Measurements from ENCODE around the gene JPT1.

JPT1 gene

GRCh38 chr17:75108193-75108592 is 46.1 kb downstream of the JPT1 start:
- Histone ChIP-seq H3K9ac (ENCODE audit: low read depth, low read length) (no peak overlapping the region), H3K9me3 (ENCODE audit: insufficient read depth, low read length, severe bottlenecking) (no peaks in the 10 kb centered on the region), H3K4me2 (ENCODE audit: insufficient read depth, low read length) (no peak overlapping the region), H3K79me2 (ENCODE audit: insufficient read depth, low read length) (peaks cover 21% of the 10 kb centered on the region), H4K20me1 (ENCODE audit: insufficient read depth, low read length) (no peaks in the 10 kb centered on the region), H3K36me3 (ENCODE audit: insufficient read depth, low read length) (no peaks in the 10 kb centered on the region), H3K4me3 (ENCODE audit: low read depth in 1 of 2, low read length in 2 of 2) (no peak overlapping the region), H3K27me3 (ENCODE audit: insufficient read depth, low read length, poor library complexity) (no peaks in the 10 kb centered on the region), H2AFZ (ENCODE audit: low read depth, low read length) (no peak overlapping the region), H3K4me1 (ENCODE audit: insufficient read depth, low read length) (peaks cover 34% of the 10 kb centered on the region), H3K27ac (ENCODE audit: low read length) (no peak overlapping the region)
- TF ChIP-seq, protein P1, sequence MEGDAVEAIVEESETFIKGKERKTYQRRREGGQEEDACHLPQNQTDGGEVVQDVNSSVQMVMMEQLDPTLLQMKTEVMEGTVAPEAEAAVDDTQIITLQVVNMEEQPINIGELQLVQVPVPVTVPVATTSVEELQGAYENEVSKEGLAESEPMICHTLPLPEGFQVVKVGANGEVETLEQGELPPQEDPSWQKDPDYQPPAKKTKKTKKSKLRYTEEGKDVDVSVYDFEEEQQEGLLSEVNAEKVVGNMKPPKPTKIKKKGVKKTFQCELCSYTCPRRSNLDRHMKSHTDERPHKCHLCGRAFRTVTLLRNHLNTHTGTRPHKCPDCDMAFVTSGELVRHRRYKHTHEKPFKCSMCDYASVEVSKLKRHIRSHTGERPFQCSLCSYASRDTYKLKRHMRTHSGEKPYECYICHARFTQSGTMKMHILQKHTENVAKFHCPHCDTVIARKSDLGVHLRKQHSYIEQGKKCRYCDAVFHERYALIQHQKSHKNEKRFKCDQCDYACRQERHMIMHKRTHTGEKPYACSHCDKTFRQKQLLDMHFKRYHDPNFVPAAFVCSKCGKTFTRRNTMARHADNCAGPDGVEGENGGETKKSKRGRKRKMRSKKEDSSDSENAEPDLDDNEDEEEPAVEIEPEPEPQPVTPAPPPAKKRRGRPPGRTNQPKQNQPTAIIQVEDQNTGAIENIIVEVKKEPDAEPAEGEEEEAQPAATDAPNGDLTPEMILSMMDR (IDR thresholded peaks at IDR 0.05; ENCODE audit: borderline replicate concordance, extremely low read depth, low read length, poor library complexity, severe bottlenecking), result no peak
- TF ChIP-seq EZH2 (IDR thresholded peaks at IDR 0.05; ENCODE audit: borderline replicate concordance, low read depth, low read length, severe bottlenecking), result no peak
- no peak for DNase-seq
- no peak for ATAC-seq (ENCODE audit: insufficient read depth, low read depth)

- Histone ChIP-seq H2AFZ (ENCODE audit: low read depth, low read length) (no peak overlapping the region), H3K79me2 (ENCODE audit: insufficient read depth, low read length) (peaks cover 6% of the 10 kb centered on the region), H3K27me3 (ENCODE audit: insufficient read depth, low read length, poor library complexity) (no peaks in the 10 kb centered on the region), H3K9ac (ENCODE audit: low read depth, low read length) (no peak overlapping the region), H3K4me2 (ENCODE audit: insufficient read depth, low read length) (no peak overlapping the region), H3K4me3 (ENCODE audit: low read depth in 1 of 2, low read length in 2 of 2) (no peak overlapping the region), H3K36me3 (ENCODE audit: insufficient read depth, low read length) (peaks cover 3% of the 10 kb centered on the region; the same call in 1 of the 2 replicates), H3K9me3 (ENCODE audit: insufficient read depth, low read length, severe bottlenecking) (no peaks in the 10 kb centered on the region), H3K27ac (ENCODE audit: low read length) (no peak overlapping the region), H4K20me1 (ENCODE audit: insufficient read depth, low read length) (no peaks in the 10 kb centered on the region), H3K4me1 (ENCODE audit: insufficient read depth, low read length) (peaks cover 15% of the 10 kb centered on the region)
- DNase-seq, result peak; percentile 35
- 0 out of 3 replicates have a peak, but pooled peaks have one; percentile 39 for ATAC-seq (ENCODE audit: insufficient read depth, low read depth)
- TF ChIP-seq EZH2 (IDR thresholded peaks at IDR 0.05; ENCODE audit: borderline replicate concordance, low read depth, low read length, severe bottlenecking), result no peak
- TF ChIP-seq, protein P1 (IDR thresholded peaks at IDR 0.05; ENCODE audit: borderline replicate concordance, extremely low read depth, low read length, poor library complexity, severe bottlenecking), result peak; percentile 63
Observed at GRCh38 chr17:75105126-75106080, 48.9 kb downstream of the JPT1 start.

DNA sequence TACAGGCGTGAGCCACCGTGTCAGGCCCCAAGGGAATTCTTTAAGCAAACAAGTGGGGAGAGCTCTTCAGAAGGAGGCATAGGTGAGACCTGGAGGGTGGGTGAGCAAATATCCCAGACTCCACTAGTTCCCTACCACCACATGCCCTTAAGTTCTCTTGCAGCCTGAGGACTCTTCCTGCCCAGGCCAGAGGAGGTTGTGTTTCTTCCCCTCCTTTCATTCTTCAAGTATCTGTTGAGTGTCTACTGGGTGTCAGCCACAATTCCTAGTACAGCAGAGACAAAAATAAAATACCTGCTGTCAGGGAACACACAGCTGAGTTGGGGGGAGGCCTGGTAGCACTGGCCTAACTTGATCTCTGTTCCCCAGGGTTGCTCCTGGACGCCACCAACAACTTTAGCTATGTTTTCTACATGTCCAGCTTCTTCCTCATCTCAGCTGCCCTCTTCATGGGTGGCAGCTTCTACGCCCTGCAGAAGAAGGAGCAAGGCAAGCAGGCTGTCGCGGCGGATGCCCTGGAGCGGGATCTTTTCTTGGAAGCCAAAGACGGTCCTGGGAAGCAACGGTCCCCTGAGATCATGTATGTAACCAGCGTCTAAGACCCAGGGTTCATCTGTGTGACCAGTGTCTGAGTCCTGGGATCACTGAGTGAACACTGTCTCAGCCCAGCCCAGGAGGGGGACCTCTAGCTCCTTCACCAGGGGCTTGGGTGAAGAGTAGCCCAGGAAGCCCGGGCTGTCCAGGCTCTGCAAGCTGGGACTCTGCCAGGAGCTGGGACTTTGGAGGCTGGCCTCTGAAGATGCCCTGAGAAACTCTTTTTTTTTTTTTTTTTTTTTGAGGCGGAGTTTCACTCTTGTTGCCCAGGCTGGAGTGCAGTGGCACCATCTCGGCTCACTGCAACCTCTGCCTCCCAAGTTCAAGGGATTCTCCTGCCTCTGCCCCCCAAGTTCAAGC is 50.4 kb downstream of the JPT1 start:
- Histone ChIP-seq H3K4me1 (ENCODE audit: insufficient read depth, low read length) (peaks cover 5% of the 10 kb centered on the region), H3K27ac (ENCODE audit: low read length) (no peak overlapping the region), H3K9ac (ENCODE audit: low read depth, low read length) (no peak overlapping the region), H2AFZ (ENCODE audit: low read depth, low read length) (no peak overlapping the region), H3K4me2 (ENCODE audit: insufficient read depth, low read length) (no peak overlapping the region), H3K27me3 (ENCODE audit: insufficient read depth, low read length, poor library complexity) (no peaks in the 10 kb centered on the region), H3K79me2 (ENCODE audit: insufficient read depth, low read length) (no peaks in the 10 kb centered on the region), H3K4me3 (ENCODE audit: low read depth in 1 of 2, low read length in 2 of 2) (no peak overlapping the region), H3K9me3 (ENCODE audit: insufficient read depth, low read length, severe bottlenecking) (no peaks in the 10 kb centered on the region), H3K36me3 (ENCODE audit: insufficient read depth, low read length) (peaks cover 6% of the 10 kb centered on the region; the same call in 1 of the 2 replicates), H4K20me1 (ENCODE audit: insufficient read depth, low read length) (no peaks in the 10 kb centered on the region)
- no peak for ATAC-seq (ENCODE audit: insufficient read depth, low read depth)
- no peak for DNase-seq
- TF ChIP-seq EZH2 (IDR thresholded peaks at IDR 0.05; ENCODE audit: borderline replicate concordance, low read depth, low read length, severe bottlenecking), result no peak
- TF ChIP-seq, protein P1 (IDR thresholded peaks at IDR 0.05; ENCODE audit: borderline replicate concordance, extremely low read depth, low read length, poor library complexity, severe bottlenecking), result no peak
